NCI-H1930 (cell line): ENCODE data around the gene TAS2R1.

Experiments
- DNase-seq, 2 experiments: peaks; one replicate each; lab custom pipeline; 2025; lab: John Stamatoyannopoulos, UW

Gene TAS2R1

GRCh38 chr5:9588254-9588653, 41.9 kb downstream of the TAS2R1 start:
- no peak for DNase-seq

DNA sequence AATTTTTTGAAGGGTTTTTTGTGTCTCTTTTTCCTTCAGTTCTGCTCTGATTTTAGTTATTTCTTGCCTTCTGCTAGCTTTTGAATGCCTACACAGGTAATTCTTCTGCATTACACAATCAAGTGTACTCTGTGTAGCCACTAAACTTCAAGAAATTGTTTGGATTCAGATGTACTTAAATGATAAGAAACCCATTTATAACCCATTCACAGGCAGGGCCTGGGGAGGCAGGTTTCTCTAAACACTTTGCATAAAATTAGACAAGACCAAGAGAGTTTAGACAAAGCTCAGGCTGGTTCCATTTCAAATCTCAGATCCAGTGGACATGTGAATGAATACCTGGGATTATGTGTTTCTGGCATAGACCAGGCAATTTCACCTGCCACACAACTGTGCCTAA, 43.0 kb downstream of the TAS2R1 start:
- no peak for DNase-seq

GRCh38 chr5:9582406-9582805, 47.7 kb downstream of the TAS2R1 start:
- DNase-seq, result no peak
